ENCODE measurements around the gene CAPN5.

Gene CAPN5

GRCh38 chr11:77120571-77120970 is 53.8 kb downstream of the CAPN5 start:
- no peak overlapping the region for H3K4me3 ChIP-seq (ENCODE audit: low read depth, low read length)
- no peak for DNase-seq (ENCODE audit: low read depth)
- no peak for TF ChIP-seq MAX (IDR thresholded peaks at IDR 0.05; ENCODE audit: low read depth, low read length)
- TF ChIP-seq POLR2A (IDR thresholded peaks at IDR 0.05; ENCODE audit: extremely low read depth, insufficient read length) = no peak
- no peak for TF ChIP-seq CTCF (IDR thresholded peaks at IDR 0.05; ENCODE audit: low read depth, low read length)

GRCh38 chr11:77121096-77121640 is 54.4 kb downstream of the CAPN5 start:
- 0 out of 2 replicates have a peak, but pooled peaks have one; percentile 4 for TF ChIP-seq MAX (IDR thresholded peaks at IDR 0.05; ENCODE audit: low read depth, low read length)
- no peak for TF ChIP-seq CTCF (IDR thresholded peaks at IDR 0.05; ENCODE audit: low read depth, low read length)
- 0 out of 2 replicates have a peak, but pooled peaks have one; percentile 30 for TF ChIP-seq MYC (IDR thresholded peaks at IDR 0.05; ENCODE audit: low read depth, low read length)
- no peak overlapping the region for H3K4me3 ChIP-seq (ENCODE audit: low read depth, low read length)
- peak; percentile 63 for DNase-seq (ENCODE audit: low read depth)

GRCh38 chr11:77121876-77122575 is 55.3 kb downstream of the CAPN5 start:
- no peak for TF ChIP-seq MAX (IDR thresholded peaks at IDR 0.05; ENCODE audit: low read depth, low read length)
- TF ChIP-seq MYC (IDR thresholded peaks at IDR 0.05; ENCODE audit: low read depth, low read length) = no peak
- no peak for TF ChIP-seq CTCF (IDR thresholded peaks at IDR 0.05; ENCODE audit: low read depth, low read length)
- TF ChIP-seq POLR2A (IDR thresholded peaks at IDR 0.05; ENCODE audit: extremely low read depth, insufficient read length) = no peak
- no peak for DNase-seq (ENCODE audit: low read depth)
- no peak overlapping the region for H3K4me3 ChIP-seq (ENCODE audit: low read depth, low read length)

GRCh38 chr11:77122576-77123212 is 55.9 kb downstream of the CAPN5 start:
- DNase-seq (ENCODE audit: low read depth) = no peak
- no peak for TF ChIP-seq CTCF (IDR thresholded peaks at IDR 0.05; ENCODE audit: low read depth, low read length)
- no peak overlapping the region for H3K4me3 ChIP-seq (ENCODE audit: low read depth, low read length)

- no peak for DNase-seq (ENCODE audit: low read depth)
- TF ChIP-seq POLR2A (IDR thresholded peaks at IDR 0.05; ENCODE audit: extremely low read depth, insufficient read length) (no peak), MAX (IDR thresholded peaks at IDR 0.05; ENCODE audit: low read depth, low read length) (no peak), MYC (IDR thresholded peaks at IDR 0.05; ENCODE audit: low read depth, low read length) (no peak), CTCF (IDR thresholded peaks at IDR 0.05; ENCODE audit: low read depth, low read length) (no peak)
- H3K4me3 ChIP-seq (ENCODE audit: low read depth, low read length) = no peak overlapping the region
These were observed 56.8 kb downstream of the CAPN5 start for GRCh38 chr11:77123591-77123990.

Measured in NB4 (cell line).